ENCODE measurements around the gene SIK3.

- TF ChIP-seq, protein P1, sequence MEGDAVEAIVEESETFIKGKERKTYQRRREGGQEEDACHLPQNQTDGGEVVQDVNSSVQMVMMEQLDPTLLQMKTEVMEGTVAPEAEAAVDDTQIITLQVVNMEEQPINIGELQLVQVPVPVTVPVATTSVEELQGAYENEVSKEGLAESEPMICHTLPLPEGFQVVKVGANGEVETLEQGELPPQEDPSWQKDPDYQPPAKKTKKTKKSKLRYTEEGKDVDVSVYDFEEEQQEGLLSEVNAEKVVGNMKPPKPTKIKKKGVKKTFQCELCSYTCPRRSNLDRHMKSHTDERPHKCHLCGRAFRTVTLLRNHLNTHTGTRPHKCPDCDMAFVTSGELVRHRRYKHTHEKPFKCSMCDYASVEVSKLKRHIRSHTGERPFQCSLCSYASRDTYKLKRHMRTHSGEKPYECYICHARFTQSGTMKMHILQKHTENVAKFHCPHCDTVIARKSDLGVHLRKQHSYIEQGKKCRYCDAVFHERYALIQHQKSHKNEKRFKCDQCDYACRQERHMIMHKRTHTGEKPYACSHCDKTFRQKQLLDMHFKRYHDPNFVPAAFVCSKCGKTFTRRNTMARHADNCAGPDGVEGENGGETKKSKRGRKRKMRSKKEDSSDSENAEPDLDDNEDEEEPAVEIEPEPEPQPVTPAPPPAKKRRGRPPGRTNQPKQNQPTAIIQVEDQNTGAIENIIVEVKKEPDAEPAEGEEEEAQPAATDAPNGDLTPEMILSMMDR (IDR thresholded peaks at IDR 0.05), result no peak
- TF ChIP-seq EP300 (IDR thresholded peaks at IDR 0.05), result no peak
Measured at GRCh38 chr11:117020287-117020686, 77.9 kb downstream of the SIK3 start.
